ENCODE data around the gene TINAGL1. TPM values are rescaled to one million over a fixed set of nuclear protein-coding genes. Genes with fewer than 3 reads are reported as not detected.

The TINAGL1 gene
- total RNA-seq, 2 donors from 2014 or later, result 211 to 264 TPM

DNA sequence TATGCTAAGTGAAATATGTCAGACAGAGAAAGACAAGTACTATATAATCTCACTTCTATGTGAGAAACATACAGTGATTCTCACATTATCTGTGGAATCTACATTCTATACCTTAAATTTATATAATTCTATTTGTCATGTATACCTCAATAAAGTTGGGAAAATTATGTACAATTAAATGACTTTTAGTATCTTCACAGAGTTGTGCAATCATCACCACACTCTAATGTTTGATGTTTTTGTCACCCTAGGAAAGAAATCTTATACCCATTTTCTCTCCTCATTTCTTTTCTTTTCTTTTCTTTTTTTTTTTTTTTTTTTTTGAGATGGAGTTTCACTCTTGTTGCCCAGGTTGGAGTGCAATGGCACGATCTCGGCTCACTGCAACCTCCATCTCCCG, 37.0 kb upstream of the TINAGL1 start:
- H3K4me3 ChIP-seq, result no peak overlapping the region
- H3K27me3 ChIP-seq, result no peaks in the 10 kb centered on the region
- H3K4me1 ChIP-seq, result no peaks in the 10 kb centered on the region
- peaks cover 0 to 9% of the 10 kb centered on the region in 2 donors for H3K9me3 ChIP-seq
- no peak for DNase-seq (ENCODE audit: low spot score)
- TF ChIP-seq, protein P1, sequence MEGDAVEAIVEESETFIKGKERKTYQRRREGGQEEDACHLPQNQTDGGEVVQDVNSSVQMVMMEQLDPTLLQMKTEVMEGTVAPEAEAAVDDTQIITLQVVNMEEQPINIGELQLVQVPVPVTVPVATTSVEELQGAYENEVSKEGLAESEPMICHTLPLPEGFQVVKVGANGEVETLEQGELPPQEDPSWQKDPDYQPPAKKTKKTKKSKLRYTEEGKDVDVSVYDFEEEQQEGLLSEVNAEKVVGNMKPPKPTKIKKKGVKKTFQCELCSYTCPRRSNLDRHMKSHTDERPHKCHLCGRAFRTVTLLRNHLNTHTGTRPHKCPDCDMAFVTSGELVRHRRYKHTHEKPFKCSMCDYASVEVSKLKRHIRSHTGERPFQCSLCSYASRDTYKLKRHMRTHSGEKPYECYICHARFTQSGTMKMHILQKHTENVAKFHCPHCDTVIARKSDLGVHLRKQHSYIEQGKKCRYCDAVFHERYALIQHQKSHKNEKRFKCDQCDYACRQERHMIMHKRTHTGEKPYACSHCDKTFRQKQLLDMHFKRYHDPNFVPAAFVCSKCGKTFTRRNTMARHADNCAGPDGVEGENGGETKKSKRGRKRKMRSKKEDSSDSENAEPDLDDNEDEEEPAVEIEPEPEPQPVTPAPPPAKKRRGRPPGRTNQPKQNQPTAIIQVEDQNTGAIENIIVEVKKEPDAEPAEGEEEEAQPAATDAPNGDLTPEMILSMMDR (IDR thresholded peaks at IDR 0.05), result no peak
- H3K27ac ChIP-seq, result no peak overlapping the region
- no peaks in the 10 kb centered on the region for H3K36me3 ChIP-seq

DNA sequence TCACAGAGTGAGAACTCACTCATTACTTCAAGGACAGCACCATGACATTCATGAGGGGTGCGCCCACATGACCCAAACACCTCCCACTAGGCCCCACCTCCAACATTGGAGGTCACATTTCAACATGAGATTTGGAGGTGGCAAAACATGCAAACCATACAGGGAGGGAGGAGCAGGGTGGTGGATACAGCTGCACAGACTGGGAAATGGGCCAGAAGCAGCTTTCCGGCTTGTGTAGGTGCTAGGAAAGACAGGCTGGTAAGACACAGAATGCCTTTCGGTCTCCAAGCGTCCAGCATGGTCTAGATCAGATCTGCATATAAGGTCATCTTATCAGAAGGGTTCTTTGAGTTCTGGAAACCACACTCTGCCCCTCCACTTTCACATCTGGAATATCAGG, 35.1 kb upstream of the TINAGL1 start:
- Histone ChIP-seq H3K27me3 (no peaks in the 10 kb centered on the region), H3K27ac (no peak overlapping the region), H3K4me3 (no peak overlapping the region), H3K36me3 (no peaks in the 10 kb centered on the region), H3K4me1 (no peaks in the 10 kb centered on the region), H3K9me3 (peaks cover 0 to 9% of the 10 kb centered on the region in 2 donors)
- TF ChIP-seq, protein P1 (IDR thresholded peaks at IDR 0.05), result no peak
- DNase-seq (ENCODE audit: low spot score), result no peak

DNA sequence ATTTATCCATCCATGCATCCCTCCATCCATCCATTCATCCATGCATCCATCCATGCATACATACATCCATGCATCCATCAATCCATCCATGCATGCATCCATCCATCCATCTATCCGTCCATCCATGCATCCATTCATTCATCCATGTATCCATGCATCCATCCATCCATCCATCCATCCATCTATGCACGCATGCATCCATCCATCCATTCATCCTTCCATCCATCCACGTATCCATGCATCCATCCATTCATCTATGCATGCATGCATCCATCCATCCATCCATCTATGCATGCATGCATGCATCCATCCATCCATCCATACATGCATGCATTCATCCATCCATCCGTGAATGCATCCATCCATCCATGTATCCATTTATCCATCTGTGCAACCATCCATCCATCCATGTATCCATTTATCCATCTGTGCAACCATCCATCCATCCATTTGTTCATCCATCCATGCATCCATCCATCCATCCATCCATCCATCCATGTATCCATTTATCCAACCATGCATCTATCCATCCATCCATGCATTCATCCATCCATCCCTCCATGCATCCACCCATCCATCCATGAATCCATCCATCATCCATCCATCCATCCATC, 30.3 kb upstream of the TINAGL1 start:
- DNase-seq (ENCODE audit: low spot score), result no peak
- no peak overlapping the region for H3K27ac ChIP-seq
- TF ChIP-seq, protein P1 (IDR thresholded peaks at IDR 0.05), result no peak
- H3K27me3 ChIP-seq, result no peaks in the 10 kb centered on the region
- no peaks in the 10 kb centered on the region for H3K36me3 ChIP-seq
- peaks cover 0 to 15% of the 10 kb centered on the region in 2 donors for H3K4me1 ChIP-seq
- no peak overlapping the region for H3K4me3 ChIP-seq
- H3K9me3 ChIP-seq, result peaks cover 0 to 9% of the 10 kb centered on the region in 2 donors

DNA sequence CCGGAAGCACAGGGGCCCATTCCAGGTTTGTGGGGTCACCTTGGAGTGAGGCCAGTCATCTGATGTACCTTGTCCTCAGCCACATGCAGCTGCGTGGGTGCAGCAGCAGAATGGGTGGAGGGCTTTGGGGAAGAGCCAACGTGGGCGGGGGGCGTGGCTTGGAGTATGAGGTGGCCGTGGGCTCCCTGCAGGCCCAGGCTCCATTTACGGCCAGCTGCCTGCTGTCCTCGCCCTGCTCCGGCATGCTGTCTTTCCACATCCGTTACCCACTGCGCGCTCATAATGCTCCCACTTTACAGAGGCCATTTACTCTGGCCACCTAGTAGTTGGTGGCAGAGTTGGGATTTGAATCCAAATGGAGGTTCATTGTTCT, 27.8 kb upstream of the TINAGL1 start:
- H3K27me3 ChIP-seq, result no peaks in the 10 kb centered on the region
- H3K36me3 ChIP-seq, result no peaks in the 10 kb centered on the region
- TF ChIP-seq, protein P1 (IDR thresholded peaks at IDR 0.05), result no peak
- H3K9me3 ChIP-seq, result no peaks in the 10 kb centered on the region
- H3K27ac ChIP-seq, result no peak overlapping the region
- no peak for DNase-seq (ENCODE audit: low spot score)
- H3K4me1 ChIP-seq, result peaks cover 0 to 15% of the 10 kb centered on the region in 2 donors
- no peak overlapping the region for H3K4me3 ChIP-seq

DNA sequence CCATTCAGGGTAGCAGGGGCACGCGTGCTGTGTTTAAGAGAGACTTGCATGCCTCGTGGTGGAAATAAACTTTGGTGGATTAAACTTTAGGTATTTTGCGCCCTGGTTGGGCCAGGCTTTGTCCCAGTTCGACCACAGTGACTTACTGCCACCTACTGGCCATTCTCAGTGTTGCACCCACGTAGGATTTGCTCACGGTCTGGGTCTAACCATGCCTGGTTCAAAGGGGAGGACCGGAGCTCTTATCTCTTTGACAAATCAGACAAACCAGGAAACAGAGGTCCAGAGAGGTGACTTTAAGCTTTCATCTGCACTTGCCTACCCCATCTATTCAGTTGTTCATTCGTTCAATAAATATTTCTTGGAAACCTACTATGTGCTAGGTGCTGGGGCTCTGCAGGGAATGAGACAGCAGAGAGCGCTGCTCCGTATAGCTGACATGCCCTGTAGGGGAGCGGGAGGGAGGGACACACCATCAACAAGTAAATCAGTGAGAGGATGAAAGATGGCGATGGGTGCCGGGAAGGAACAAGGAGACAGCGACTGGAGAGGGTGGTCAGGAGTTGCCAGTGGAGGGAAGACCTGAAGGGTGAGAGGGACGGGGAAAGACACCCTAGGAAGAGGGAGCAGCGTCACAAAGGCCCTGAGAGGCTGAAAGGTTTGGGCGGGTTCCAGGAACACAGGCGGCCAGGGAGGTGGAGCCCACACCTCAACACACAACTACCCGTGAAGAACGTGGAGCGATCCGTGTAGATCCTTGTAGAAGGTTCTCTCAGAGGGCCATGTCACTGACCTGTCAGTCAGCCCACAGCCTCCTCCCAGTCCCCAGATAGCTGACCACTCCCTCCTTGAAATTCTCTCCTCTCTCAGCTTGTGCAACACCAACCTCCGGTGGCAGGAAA, 27.2 kb upstream of the TINAGL1 start:
- no peaks in the 10 kb centered on the region for H3K9me3 ChIP-seq
- peaks cover 0 to 15% of the 10 kb centered on the region in 2 donors for H3K4me1 ChIP-seq
- H3K27ac ChIP-seq, result peak overlapping the region in 1 of 2 donors; percentile 56
- no peaks in the 10 kb centered on the region for H3K36me3 ChIP-seq
- DNase-seq (ENCODE audit: low spot score), result peak; percentile 94
- no peaks in the 10 kb centered on the region for H3K27me3 ChIP-seq
- peak overlapping the region in 1 of 2 donors; percentile 15 for H3K4me3 ChIP-seq
- TF ChIP-seq, protein P1 (IDR thresholded peaks at IDR 0.05), result peak; percentile 93

Measured in right atrium auricular region (tissue), 2 donors.